Measurements from ENCODE around the gene TMEM132A. TPM values are rescaled to one million over a fixed set of nuclear protein-coding genes. Genes with fewer than 3 reads are reported as not detected.

The TMEM132A gene
- total and polyA plus RNA-seq, 10 of the 15 experiments (the other 5 are each of a cell fraction or from before 2014, with no cell fraction given), result 0.16 to 25.0 (median 4.3) TPM

DNA sequence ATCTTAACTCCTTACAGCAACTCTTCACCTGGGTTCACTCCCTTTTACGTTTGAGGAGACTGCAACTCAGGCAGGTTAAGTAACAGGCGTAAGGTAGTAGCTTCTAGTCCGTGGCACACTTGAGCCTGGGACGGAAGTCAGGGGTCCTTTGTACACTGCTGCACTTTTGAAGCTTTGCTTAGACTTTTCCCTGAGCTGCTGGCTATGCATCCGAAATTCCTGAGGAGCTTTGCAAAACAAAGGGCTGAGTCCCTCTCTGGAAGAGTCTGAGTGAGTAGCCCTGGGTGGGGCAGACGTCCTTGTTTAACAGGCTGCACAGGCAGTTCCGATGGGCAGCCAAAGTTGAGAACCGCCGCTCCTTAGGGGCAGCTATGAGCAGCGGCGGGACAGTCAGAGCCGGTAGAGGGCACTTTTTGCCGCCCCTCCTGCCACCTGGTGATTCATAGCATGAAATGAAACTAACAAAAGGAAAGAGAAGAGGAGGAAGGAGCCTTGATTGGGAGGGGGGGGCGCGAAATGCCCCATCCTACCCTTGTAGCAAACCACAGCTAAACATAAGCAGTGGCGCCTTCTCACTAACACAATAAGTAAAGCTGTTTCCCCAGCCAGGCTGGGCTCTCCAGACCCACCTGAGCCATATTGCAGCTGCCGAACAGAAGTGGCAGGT, 8.9 kb upstream of the TMEM132A start (continued):
- peak; percentile 94 for TF ChIP-seq DPF2 (IDR thresholded peaks at IDR 0.05)
- TF ChIP-seq, protein P1, sequence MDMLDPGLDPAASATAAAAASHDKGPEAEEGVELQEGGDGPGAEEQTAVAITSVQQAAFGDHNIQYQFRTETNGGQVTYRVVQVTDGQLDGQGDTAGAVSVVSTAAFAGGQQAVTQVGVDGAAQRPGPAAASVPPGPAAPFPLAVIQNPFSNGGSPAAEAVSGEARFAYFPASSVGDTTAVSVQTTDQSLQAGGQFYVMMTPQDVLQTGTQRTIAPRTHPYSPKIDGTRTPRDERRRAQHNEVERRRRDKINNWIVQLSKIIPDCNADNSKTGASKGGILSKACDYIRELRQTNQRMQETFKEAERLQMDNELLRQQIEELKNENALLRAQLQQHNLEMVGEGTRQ (IDR thresholded peaks at IDR 0.05; ENCODE audit: borderline replicate concordance, low read depth, low read length), result no peak
- peak in 1 of 2 experiments; percentile 72; a peak in 2 of 3 replicates for TF ChIP-seq EGR1 (IDR thresholded peaks at IDR 0.05; ENCODE audit: borderline replicate concordance in 1 of 2, low read depth in 2 of 2, low read length in 2 of 2)
- TF ChIP-seq POU2F2 (IDR thresholded peaks at IDR 0.05; ENCODE audit: borderline replicate concordance, low read depth, low read length), result 0 out of 3 replicates have a peak, but pooled peaks have one; percentile 17
- TF ChIP-seq EZH2 (IDR thresholded peaks at IDR 0.05; ENCODE audit: borderline replicate concordance, control insufficient read depth, low read depth, low read length), result no peak
- 0 out of 2 replicates have a peak, but pooled peaks have one; percentile 28 for TF ChIP-seq POLR2AphosphoS5 (IDR thresholded peaks at IDR 0.05; ENCODE audit: low read length)
- TF ChIP-seq, protein P2, sequence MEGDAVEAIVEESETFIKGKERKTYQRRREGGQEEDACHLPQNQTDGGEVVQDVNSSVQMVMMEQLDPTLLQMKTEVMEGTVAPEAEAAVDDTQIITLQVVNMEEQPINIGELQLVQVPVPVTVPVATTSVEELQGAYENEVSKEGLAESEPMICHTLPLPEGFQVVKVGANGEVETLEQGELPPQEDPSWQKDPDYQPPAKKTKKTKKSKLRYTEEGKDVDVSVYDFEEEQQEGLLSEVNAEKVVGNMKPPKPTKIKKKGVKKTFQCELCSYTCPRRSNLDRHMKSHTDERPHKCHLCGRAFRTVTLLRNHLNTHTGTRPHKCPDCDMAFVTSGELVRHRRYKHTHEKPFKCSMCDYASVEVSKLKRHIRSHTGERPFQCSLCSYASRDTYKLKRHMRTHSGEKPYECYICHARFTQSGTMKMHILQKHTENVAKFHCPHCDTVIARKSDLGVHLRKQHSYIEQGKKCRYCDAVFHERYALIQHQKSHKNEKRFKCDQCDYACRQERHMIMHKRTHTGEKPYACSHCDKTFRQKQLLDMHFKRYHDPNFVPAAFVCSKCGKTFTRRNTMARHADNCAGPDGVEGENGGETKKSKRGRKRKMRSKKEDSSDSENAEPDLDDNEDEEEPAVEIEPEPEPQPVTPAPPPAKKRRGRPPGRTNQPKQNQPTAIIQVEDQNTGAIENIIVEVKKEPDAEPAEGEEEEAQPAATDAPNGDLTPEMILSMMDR (IDR thresholded peaks at IDR 0.05 in 2 of 3, conservative IDR thresholded peaks at IDR 0.05 in 1 of 3; ENCODE audit: control insufficient read depth in 2 of 3, extremely low read depth in 1 of 3, insufficient read depth in 1 of 3, low read depth in 3 of 3, low read length in 3 of 3), result peak; percentile 43 to 75 (median 52)
- TF ChIP-seq, protein P3, sequence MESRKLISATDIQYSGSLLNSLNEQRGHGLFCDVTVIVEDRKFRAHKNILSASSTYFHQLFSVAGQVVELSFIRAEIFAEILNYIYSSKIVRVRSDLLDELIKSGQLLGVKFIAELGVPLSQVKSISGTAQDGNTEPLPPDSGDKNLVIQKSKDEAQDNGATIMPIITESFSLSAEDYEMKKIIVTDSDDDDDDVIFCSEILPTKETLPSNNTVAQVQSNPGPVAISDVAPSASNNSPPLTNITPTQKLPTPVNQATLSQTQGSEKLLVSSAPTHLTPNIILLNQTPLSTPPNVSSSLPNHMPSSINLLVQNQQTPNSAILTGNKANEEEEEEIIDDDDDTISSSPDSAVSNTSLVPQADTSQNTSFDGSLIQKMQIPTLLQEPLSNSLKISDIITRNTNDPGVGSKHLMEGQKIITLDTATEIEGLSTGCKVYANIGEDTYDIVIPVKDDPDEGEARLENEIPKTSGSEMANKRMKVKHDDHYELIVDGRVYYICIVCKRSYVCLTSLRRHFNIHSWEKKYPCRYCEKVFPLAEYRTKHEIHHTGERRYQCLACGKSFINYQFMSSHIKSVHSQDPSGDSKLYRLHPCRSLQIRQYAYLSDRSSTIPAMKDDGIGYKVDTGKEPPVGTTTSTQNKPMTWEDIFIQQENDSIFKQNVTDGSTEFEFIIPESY (IDR thresholded peaks at IDR 0.05), result no peak
- TF ChIP-seq RBBP5 (conservative IDR thresholded peaks at IDR 0.05), result no peak
- TF ChIP-seq STAT1 (conservative IDR thresholded peaks at IDR 0.05), result no peak
- peak in 1 of 2 experiments; percentile 100; a peak in 2 of 4 replicates for TF ChIP-seq ETV6 (conservative IDR thresholded peaks at IDR 0.05 in 1 of 2, IDR thresholded peaks at IDR 0.05 in 1 of 2; ENCODE audit: borderline replicate concordance in 1 of 2, low read depth in 1 of 2)
- TF ChIP-seq EED (IDR thresholded peaks at IDR 0.05; ENCODE audit: low read depth), result peak; percentile 95
- TF ChIP-seq, protein P4, sequence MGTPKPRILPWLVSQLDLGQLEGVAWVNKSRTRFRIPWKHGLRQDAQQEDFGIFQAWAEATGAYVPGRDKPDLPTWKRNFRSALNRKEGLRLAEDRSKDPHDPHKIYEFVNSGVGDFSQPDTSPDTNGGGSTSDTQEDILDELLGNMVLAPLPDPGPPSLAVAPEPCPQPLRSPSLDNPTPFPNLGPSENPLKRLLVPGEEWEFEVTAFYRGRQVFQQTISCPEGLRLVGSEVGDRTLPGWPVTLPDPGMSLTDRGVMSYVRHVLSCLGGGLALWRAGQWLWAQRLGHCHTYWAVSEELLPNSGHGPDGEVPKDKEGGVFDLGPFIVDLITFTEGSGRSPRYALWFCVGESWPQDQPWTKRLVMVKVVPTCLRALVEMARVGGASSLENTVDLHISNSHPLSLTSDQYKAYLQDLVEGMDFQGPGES (IDR thresholded peaks at IDR 0.05), result no peak
- TF ChIP-seq NRF1 (conservative IDR thresholded peaks at IDR 0.05; ENCODE audit: low read depth, low read length), result no peak
- TF ChIP-seq, protein P5, sequence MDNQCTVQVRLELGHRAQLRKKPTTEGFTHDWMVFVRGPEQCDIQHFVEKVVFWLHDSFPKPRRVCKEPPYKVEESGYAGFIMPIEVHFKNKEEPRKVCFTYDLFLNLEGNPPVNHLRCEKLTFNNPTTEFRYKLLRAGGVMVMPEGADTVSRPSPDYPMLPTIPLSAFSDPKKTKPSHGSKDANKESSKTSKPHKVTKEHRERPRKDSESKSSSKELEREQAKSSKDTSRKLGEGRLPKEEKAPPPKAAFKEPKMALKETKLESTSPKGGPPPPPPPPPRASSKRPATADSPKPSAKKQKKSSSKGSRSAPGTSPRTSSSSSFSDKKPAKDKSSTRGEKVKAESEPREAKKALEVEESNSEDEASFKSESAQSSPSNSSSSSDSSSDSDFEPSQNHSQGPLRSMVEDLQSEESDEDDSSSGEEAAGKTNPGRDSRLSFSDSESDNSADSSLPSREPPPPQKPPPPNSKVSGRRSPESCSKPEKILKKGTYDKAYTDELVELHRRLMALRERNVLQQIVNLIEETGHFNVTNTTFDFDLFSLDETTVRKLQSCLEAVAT (IDR thresholded peaks at IDR 0.05), result peak; percentile 75
- TF ChIP-seq SMAD1 (IDR thresholded peaks at IDR 0.05; ENCODE audit: low read depth, partially characterized antibody), result no peak
- peak in 1 of 2 experiments; percentile 61; a peak in 1 of 4 replicates for TF ChIP-seq SRF (IDR thresholded peaks at IDR 0.05; ENCODE audit: low read depth in 2 of 2, low read length in 2 of 2)
- peak; percentile 11 for TF ChIP-seq RELA (IDR thresholded peaks at IDR 0.05; ENCODE audit: borderline replicate concordance, partially characterized antibody)
- TF ChIP-seq, protein P6, sequence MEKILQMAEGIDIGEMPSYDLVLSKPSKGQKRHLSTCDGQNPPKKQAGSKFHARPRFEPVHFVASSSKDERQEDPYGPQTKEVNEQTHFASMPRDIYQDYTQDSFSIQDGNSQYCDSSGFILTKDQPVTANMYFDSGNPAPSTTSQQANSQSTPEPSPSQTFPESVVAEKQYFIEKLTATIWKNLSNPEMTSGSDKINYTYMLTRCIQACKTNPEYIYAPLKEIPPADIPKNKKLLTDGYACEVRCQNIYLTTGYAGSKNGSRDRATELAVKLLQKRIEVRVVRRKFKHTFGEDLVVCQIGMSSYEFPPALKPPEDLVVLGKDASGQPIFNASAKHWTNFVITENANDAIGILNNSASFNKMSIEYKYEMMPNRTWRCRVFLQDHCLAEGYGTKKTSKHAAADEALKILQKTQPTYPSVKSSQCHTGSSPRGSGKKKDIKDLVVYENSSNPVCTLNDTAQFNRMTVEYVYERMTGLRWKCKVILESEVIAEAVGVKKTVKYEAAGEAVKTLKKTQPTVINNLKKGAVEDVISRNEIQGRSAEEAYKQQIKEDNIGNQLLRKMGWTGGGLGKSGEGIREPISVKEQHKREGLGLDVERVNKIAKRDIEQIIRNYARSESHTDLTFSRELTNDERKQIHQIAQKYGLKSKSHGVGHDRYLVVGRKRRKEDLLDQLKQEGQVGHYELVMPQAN (conservative IDR thresholded peaks at IDR 0.05), result peak; percentile 37
